GM12878 (cell line): ENCODE measurements around the gene PINLYP. TPM values are rescaled to one million over a fixed set of nuclear protein-coding genes. Genes with fewer than 3 reads are reported as not detected.

ENCODE experiments used
- ATAC-seq: fragments of 200-7000 bp; cut with Tn5 transposase; 3 replicates; pipeline ENCODE4 v1.9.1; 2020; ENCODE audit warnings: mild to moderate bottlenecking, moderate library complexity
- BruUV-seq: library from RNA; stranded (reverse); fragments of 400-500 nt; replicated peaks from 2 replicates; lab custom pipeline; 2021; lab: Mats Ljungman, UMichigan
- CTCF ChIA-PET: fragments of 300-600 bp; sonication (Branson Sonifier 250); formaldehyde crosslinking; extraction: SDS; loops from one replicate; lab custom pipeline; 2021; ENCODE audit warnings: inconsistent platforms; lab: Yijun Ruan, JAX
- POLR2A ChIA-PET: fragments of 350-600 bp; formaldehyde crosslinking; extraction: SDS; loops from one replicate; lab custom pipeline; 2021; ENCODE audit warnings: inconsistent platforms; lab: Charles Lee
- RAD21 ChIA-PET: fragments of 300-600 bp; sonication (Branson Sonifier 250); formaldehyde crosslinking; loops from one replicate; lab custom pipeline; 2023; ENCODE audit warnings: antibody characterized with exemption; ENCODE audit not compliant: unreplicated experiment; lab: Charles Lee
- SMC1A ChIA-PET: fragments of 300-600 bp; sonication (Branson Sonifier 250); formaldehyde crosslinking; loops from one replicate; lab custom pipeline; 2023; ENCODE audit not compliant: unreplicated experiment, uncharacterized antibody; lab: Charles Lee
- DNase-seq: peaks from one replicate; pipeline ENCODE4 v3.0.0-alpha.2; 2011; ENCODE audit warnings: low read depth, low spot score
- FAIRE-seq: peaks from 3 replicates; lab custom pipeline; 2011; peaks lifted over from hg19 to GRCh38; lab: Jason Lieb, UNC
- H2AFZ ChIP-seq: 2 replicates; pipeline ENCODE4 v1.6.0; 2011; ENCODE audit warnings: low read depth, low read length, control low read depth; ENCODE audit not compliant: control insufficient read depth
- H3K27ac ChIP-seq: 2 replicates; pipeline ENCODE4 v1.5.1; 2011; ENCODE audit warnings: control low read depth; ENCODE audit not compliant: control insufficient read depth, insufficient read depth
- H3K27me3 ChIP-seq, 2 experiments: replicated peaks in 1 of 2; 2 replicates each; pipeline versions ENCODE4 v1.6.0 to v1.6.1; 2011; ENCODE audit warnings: low read length in 1 of 2; ENCODE audit not compliant: control insufficient read depth in 2 of 2, insufficient read depth in 2 of 2
- H3K36me3 ChIP-seq, 2 experiments: 2 replicates each; pipeline ENCODE4 v1.5.1; 2011; ENCODE audit warnings: low read length in 1 of 2; ENCODE audit not compliant: control insufficient read depth in 2 of 2, insufficient read depth in 2 of 2
- H3K4me1 ChIP-seq: 2 replicates; pipeline ENCODE4 v1.6.1; 2011; ENCODE audit warnings: mild to moderate bottlenecking, low read length, moderate library complexity, mixed read lengths; ENCODE audit not compliant: control insufficient read depth, insufficient read depth
- H3K4me2 ChIP-seq: 2 replicates; pipeline ENCODE4 v1.6.0; 2011; ENCODE audit warnings: control low read depth; ENCODE audit not compliant: control insufficient read depth, insufficient read depth
- H3K4me3 ChIP-seq: fragments of 200-600 bp; sonication (generic); 2 replicates; pipeline ENCODE4 v1.5.1; 2016
- H3K79me2 ChIP-seq: 2 replicates; pipeline ENCODE4 v1.6.0; 2011; ENCODE audit warnings: low read length; ENCODE audit not compliant: control insufficient read depth, insufficient read depth
- H3K9ac ChIP-seq: 2 replicates; pipeline ENCODE4 v1.8.0; 2011; ENCODE audit warnings: low read length, control low read depth, mixed read lengths; ENCODE audit not compliant: control insufficient read depth, insufficient read depth
- H3K9me3 ChIP-seq: replicated peaks from 3 replicates; pipeline ENCODE4 v1.5.1; 2011; ENCODE audit warnings: mild to moderate bottlenecking, low read length; ENCODE audit not compliant: control insufficient read depth, insufficient read depth
- H4K20me1 ChIP-seq: 2 replicates; pipeline ENCODE4 v1.6.0; 2011; ENCODE audit not compliant: control insufficient read depth, insufficient read depth
- CTCF ChIP-seq, 3 experiments: IDR thresholded peaks in 2 of 3; conservative IDR thresholded peaks in 1 of 3; 2 replicates each; pipeline ENCODE4 v1.5.1; 2011; ENCODE audit warnings: low read depth in 3 of 3, low read length in 3 of 3, mild to moderate bottlenecking in 3 of 3, control low read depth in 2 of 3, moderate library complexity in 2 of 3, inconsistent platforms in 1 of 3, mixed read lengths in 1 of 3; ENCODE audit not compliant: control insufficient read depth in 2 of 3, insufficient read depth in 1 of 3; ENCODE audit errors: extremely low read depth in 1 of 3
- IKZF2 ChIP-seq, 2 experiments: fragments of 450-650 bp; IDR thresholded peaks; 2 replicates each; pipeline ENCODE4 v1.6.1; 2017; ENCODE audit warnings: mild to moderate bottlenecking in 2 of 2, moderate library complexity in 2 of 2
- MXI1 ChIP-seq: fragments of 150-350 bp; IDR thresholded peaks from 2 replicates; pipeline ENCODE4 v1.6.1; 2011; ENCODE audit warnings: low read depth, mild to moderate bottlenecking, inconsistent platforms, low read length, improper control_type of control experiment
- POLR2A ChIP-seq: IDR thresholded peaks from 2 replicates; pipeline ENCODE4 v1.6.1; 2011; ENCODE audit warnings: low read depth, mild to moderate bottlenecking, low read length
- POLR2AphosphoS5 ChIP-seq: IDR thresholded peaks from 2 replicates; pipeline ENCODE4 v1.6.1; 2011; ENCODE audit warnings: mild to moderate bottlenecking, low read length, inconsistent platforms
- WGBS: methylation state at CpG from one replicate; pipeline ENCODE4 v1.1.6; 2016; ENCODE audit warnings: low lambda C conversion rate; ENCODE audit not compliant: insufficient replicate concordance, insufficient coverage; ENCODE audit errors: missing lambda C conversion rate; 5-methylcytosine and 5-hydroxymethylcytosine counted together
- in situ Hi-C: fragments of 300-500 bp; cut with MboI; formaldehyde crosslinking; loops from 9 replicates; pipeline ENCODE4 v1.14.3; 2018; ENCODE audit warnings: mixed read lengths
- intact Hi-C: fragments of 100-400 bp; cut with micrococcal nuclease; formaldehyde crosslinking; loops from one replicate; pipeline ENCODE4 v1.14.2; 2022; ENCODE audit not compliant: unreplicated experiment
- polyA plus RNA-seq, 11 experiments: library from polyadenylated mRNA; depleted of rRNA in 4 of 11; unstranded in 6 of 11; stranded (reverse) in 5 of 11; fragments of >200 nt; fragmentation: Nextera tagmentation in 4 of 11; fragmentation: Illumina TruSeq in 1 of 11; extraction: Ambion mirVana in 4 of 11; extraction: Trizol in 1 of 11; gene quantifications; 1 replicate in 1 of 11; 2 replicates in 10 of 11; pipeline versions ENCODE4 v1.2.1 to v1.2.3, GENCODE V29; 2011 to 2016; ENCODE audit warnings: inconsistent platforms in 2 of 11, missing spikeins in 2 of 11, low read depth in 1 of 11
- total RNA-seq, 4 experiments: library from RNA; depleted of rRNA in 3 of 4; stranded (reverse); fragments of >200 nt in 3 of 4; fragmentation: Illumina TruSeq in 1 of 4; extraction: Trizol in 1 of 4; gene quantifications; 2 replicates each; pipeline versions ENCODE4 v1.2.1 to v1.2.3, GENCODE V29; 2013 to 2021

The PINLYP gene
- total and polyA plus RNA-seq, 10 of the 15 experiments (the other 5 are each of a cell fraction or from before 2014, with no cell fraction given): 1.0 to 26.9 (median 11.4) TPM

- Histone ChIP-seq H3K9ac (no peak overlapping the region), H3K4me1 (no peaks in the 10 kb centered on the region), H3K36me3 (peaks cover 1 to 7% of the 10 kb centered on the region in 2 experiments; a peak in 3 of 4 replicates), H3K4me3 (no peak overlapping the region), H3K27ac (no peak overlapping the region), H3K4me2 (no peak overlapping the region), H4K20me1 (no peaks in the 10 kb centered on the region), H2AFZ (no peak overlapping the region), H3K9me3 (no peaks in the 10 kb centered on the region), H3K79me2 (no peaks in the 10 kb centered on the region), H3K27me3 (no peaks in the 10 kb centered on the region)
- SMC1A ChIA-PET: interaction anchor here (1.3 kb wide), 1 partner anchor 9 kb away, joined by 3 read pairs; no protein-coding TSS in a partner anchor
- 89% methylated on average over 7 of the region's 7 CpGs for WGBS
- DNase-seq (no peak), FAIRE-seq (no peak), ATAC-seq (no peak)
- no TSS peak for BruUV-seq
- CTCF ChIA-PET: interaction anchor here (0.5 to 0.9 kb wide), 2 partner anchors 51 to 161 kb away, joined by 3 to 4 read pairs; no protein-coding TSS in a partner anchor
- intact Hi-C loops (no loop called here), in situ Hi-C loops (no loop called here)
- TF ChIP-seq IKZF2 (IDR thresholded peaks at IDR 0.05) (no peak), POLR2A (peak; percentile 18; the same call in 1 of the 2 replicates)
- RAD21 ChIA-PET: interaction anchor here (1.0 kb wide), 1 partner anchor 87 kb away, joined by 5 read pairs; no protein-coding TSS in a partner anchor
- POLR2A ChIA-PET: no interaction called here
These were observed 31.1 kb downstream of the PINLYP start for GRCh38 chr19:43606569-43607229.

- Histone ChIP-seq H3K4me1 (no peaks in the 10 kb centered on the region), H3K9me3 (no peaks in the 10 kb centered on the region), H4K20me1 (no peaks in the 10 kb centered on the region), H2AFZ (no peak overlapping the region), H3K4me2 (no peak overlapping the region), H3K36me3 (peaks cover 3 to 12% of the 10 kb centered on the region in 2 experiments; a peak in 3 of 4 replicates), H3K27me3 (no peaks in the 10 kb centered on the region), H3K27ac (no peak overlapping the region), H3K4me3 (no peak overlapping the region), H3K79me2 (peaks cover 1% of the 10 kb centered on the region; the same call in 1 of the 2 replicates), H3K9ac (no peak overlapping the region)
- intact Hi-C loops (no loop called here), in situ Hi-C loops (no loop called here)
- BruUV-seq: no TSS peak
- SMC1A ChIA-PET: interaction anchor here (1.3 kb wide), 1 partner anchor 10 kb away, joined by 3 read pairs; no protein-coding TSS in a partner anchor
- CTCF ChIA-PET: interaction anchor here (0.5 to 1.4 kb wide), 3 partner anchors 52 to 162 kb away, joined by 3 to 4 read pairs (median 3); no protein-coding TSS in a partner anchor
- FAIRE-seq: no peak
- DNase-seq: no peak
- ATAC-seq: no peak
- TF ChIP-seq MXI1: no peak
- peak; percentile 36; the same call in 1 of the 2 replicates for TF ChIP-seq POLR2AphosphoS5
- TF ChIP-seq CTCF (IDR thresholded peaks at IDR 0.05 in 2 of 3, conservative IDR thresholded peaks at IDR 0.05 in 1 of 3; ENCODE audit: control insufficient read depth in 2 of 3, extremely low read depth in 1 of 3, insufficient read depth in 1 of 3, low read depth in 3 of 3, low read length in 3 of 3): no peak
- POLR2A ChIA-PET: interaction anchor here (0.9 kb wide), 1 partner anchor 39 kb away, joined by 3 read pairs; no protein-coding TSS in a partner anchor
- RAD21 ChIA-PET: no interaction called here
- 72% methylated on average over 23 of the region's 28 CpGs for WGBS
These were observed 31.9 kb downstream of the PINLYP start for GRCh38 chr19:43607238-43608205.
